ENCODE measurements around the gene SPON2.

The SPON2 gene

DNA sequence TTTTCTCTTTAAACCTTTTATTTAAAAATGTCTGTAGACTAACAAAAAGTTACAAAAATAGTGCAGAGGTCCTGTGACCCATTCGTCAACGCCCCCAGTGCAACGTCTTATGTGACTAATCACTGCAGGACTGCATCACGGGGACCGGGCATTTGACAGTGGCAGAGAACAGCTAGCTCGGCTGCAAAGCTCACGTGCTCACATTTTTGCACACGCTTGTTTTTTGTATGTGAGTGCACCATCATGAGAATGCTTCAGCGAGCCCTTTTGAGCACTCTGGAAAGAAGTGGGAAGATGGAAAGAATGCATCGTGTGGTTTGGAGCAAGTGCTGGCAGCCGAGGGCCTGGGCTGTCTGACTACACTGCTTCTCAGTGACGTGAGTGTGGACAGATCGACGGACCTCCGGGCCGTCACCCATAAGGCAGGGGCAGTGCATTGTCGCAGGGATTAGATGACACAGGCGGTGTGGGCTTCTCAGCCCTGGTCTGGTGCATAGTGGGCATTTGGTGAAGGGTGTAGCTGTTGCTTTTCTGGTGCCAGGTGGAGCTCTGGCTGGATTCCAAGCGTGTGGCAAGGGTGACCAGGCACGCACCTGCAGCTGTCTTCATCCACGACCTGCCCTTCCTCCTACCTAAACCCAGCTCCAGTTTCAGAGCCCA is 17.7 kb downstream of the SPON2 start:
- Histone ChIP-seq H2BK12ac (ENCODE audit: low read length) (no peak overlapping the region), H2BK120ac (ENCODE audit: low read depth, low read length) (no peak overlapping the region), H2AK5ac (ENCODE audit: low read depth, low read length) (peak overlapping the region; percentile 1), H2BK15ac (ENCODE audit: low read length) (no peak overlapping the region), H3K4me2 (ENCODE audit: insufficient read depth, low read length, poor library complexity, severe bottlenecking) (no peak overlapping the region), H3K36me3 (replicated peaks in 1 of 2; ENCODE audit: control insufficient read depth in 2 of 2, insufficient read depth in 2 of 2, low read length in 2 of 2) (no peaks in the 10 kb centered on the region), H3K9me3 (replicated peaks in 1 of 2; ENCODE audit: control insufficient read depth in 2 of 2, insufficient read depth in 1 of 2, low read depth in 1 of 2, low read length in 2 of 2) (peaks cover 0 to 1% of the 10 kb centered on the region in 2 donors), H2AFZ (ENCODE audit: low read length) (no peak overlapping the region), H3K4me3 (ENCODE audit: low read length in 2 of 2) (peak overlapping the region in 1 of 2 donors; percentile 38), H3K9ac (ENCODE audit: low read depth, low read length, poor library complexity) (no peak overlapping the region), H2BK5ac (ENCODE audit: low read length) (no peak overlapping the region), H3K14ac (ENCODE audit: low read length) (no peak overlapping the region), H3K4ac (ENCODE audit: low read length) (no peak overlapping the region), H3K23ac (ENCODE audit: low read depth, low read length, poor library complexity) (no peak overlapping the region), H3K79me1 (ENCODE audit: low read depth, low read length) (peaks cover 1% of the 10 kb centered on the region), H4K91ac (ENCODE audit: low read depth, low read length, poor library complexity) (no peak overlapping the region), H4K8ac (ENCODE audit: low read depth, low read length) (no peak overlapping the region), H3K4me1 (ENCODE audit: control insufficient read depth in 2 of 2, insufficient read depth in 1 of 2, low read depth in 1 of 2, low read length in 2 of 2) (no peaks in the 10 kb centered on the region), H3K27me3 (ENCODE audit: control insufficient read depth in 3 of 3, insufficient read depth in 3 of 3, low read depth in 1 of 3, low read length in 3 of 3) (peaks cover 2 to 34% (median 3%) of the 10 kb centered on the region in 3 experiments), H3K27ac (replicated peaks; ENCODE audit: low read length) (no peak overlapping the region), H3K18ac (ENCODE audit: low read length) (no peak overlapping the region)
- WGBS, 2 donors (ENCODE audit: extremely low coverage in 2 of 2, insufficient read length in 2 of 2, insufficient replicate concordance in 1 of 2): no CpG with 5 or more reads among the region's 21 CpGs
- DNase-seq (ENCODE audit: low spot score): no peak

DNA sequence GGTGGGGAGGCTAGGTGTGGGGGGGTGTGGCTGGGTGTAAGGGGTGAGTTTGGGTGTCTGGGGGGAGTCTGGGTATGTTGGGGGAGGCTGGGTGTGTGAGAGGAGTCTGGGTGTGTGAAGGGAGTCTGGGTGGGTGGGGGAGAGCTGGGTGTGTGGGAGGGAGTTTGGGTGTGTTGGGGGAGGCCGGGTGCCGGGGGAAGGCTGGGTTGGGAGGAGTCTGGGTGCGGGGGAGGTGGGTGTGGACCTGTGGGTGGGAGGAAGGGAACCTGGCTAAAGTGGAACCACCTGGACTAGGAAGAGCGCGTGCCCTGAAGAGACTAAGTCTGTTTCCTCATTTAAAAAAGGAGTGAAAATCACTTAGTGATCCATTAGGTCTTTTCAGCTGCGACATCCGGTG is 18.3 kb downstream of the SPON2 start:
- H3K36me3 ChIP-seq (replicated peaks in 1 of 2; ENCODE audit: control insufficient read depth in 2 of 2, insufficient read depth in 2 of 2, low read length in 2 of 2): no peaks in the 10 kb centered on the region
- no peak overlapping the region for H3K27ac ChIP-seq (replicated peaks; ENCODE audit: low read length)
- H3K23ac ChIP-seq (ENCODE audit: low read depth, low read length, poor library complexity): no peak overlapping the region
- H3K4me2 ChIP-seq (ENCODE audit: insufficient read depth, low read length, poor library complexity, severe bottlenecking): no peak overlapping the region
- peaks cover 2% of the 10 kb centered on the region for H3K79me1 ChIP-seq (ENCODE audit: low read depth, low read length)
- H2BK5ac ChIP-seq (ENCODE audit: low read length): no peak overlapping the region
- H3K4me1 ChIP-seq (ENCODE audit: control insufficient read depth in 2 of 2, insufficient read depth in 1 of 2, low read depth in 1 of 2, low read length in 2 of 2): no peaks in the 10 kb centered on the region
- DNase-seq (ENCODE audit: low spot score): no peak
- peaks cover 0 to 1% of the 10 kb centered on the region in 2 donors for H3K9me3 ChIP-seq (replicated peaks in 1 of 2; ENCODE audit: control insufficient read depth in 2 of 2, insufficient read depth in 1 of 2, low read depth in 1 of 2, low read length in 2 of 2)
- H3K4ac ChIP-seq (ENCODE audit: low read length): no peak overlapping the region
- no peak overlapping the region for H2BK120ac ChIP-seq (ENCODE audit: low read depth, low read length)
- H3K4me3 ChIP-seq (ENCODE audit: low read length in 2 of 2): no peak overlapping the region
- no peak overlapping the region for H4K91ac ChIP-seq (ENCODE audit: low read depth, low read length, poor library complexity)
- H4K8ac ChIP-seq (ENCODE audit: low read depth, low read length): no peak overlapping the region
- no peak overlapping the region for H2AK5ac ChIP-seq (ENCODE audit: low read depth, low read length)
- H3K14ac ChIP-seq (ENCODE audit: low read length): no peak overlapping the region
- H3K18ac ChIP-seq (ENCODE audit: low read length): no peak overlapping the region
- no peak overlapping the region for H2BK12ac ChIP-seq (ENCODE audit: low read length)
- no CpG with 5 or more reads among the region's 7 CpGs for WGBS, 2 donors (ENCODE audit: extremely low coverage in 2 of 2, insufficient read length in 2 of 2, insufficient replicate concordance in 1 of 2)
- H2BK15ac ChIP-seq (ENCODE audit: low read length): no peak overlapping the region
- no peak overlapping the region for H3K9ac ChIP-seq (ENCODE audit: low read depth, low read length, poor library complexity)
- no peak overlapping the region for H2AFZ ChIP-seq (ENCODE audit: low read length)
- peaks cover 2 to 34% (median 3%) of the 10 kb centered on the region in 3 experiments for H3K27me3 ChIP-seq (ENCODE audit: control insufficient read depth in 3 of 3, insufficient read depth in 3 of 3, low read depth in 1 of 3, low read length in 3 of 3)

DNA sequence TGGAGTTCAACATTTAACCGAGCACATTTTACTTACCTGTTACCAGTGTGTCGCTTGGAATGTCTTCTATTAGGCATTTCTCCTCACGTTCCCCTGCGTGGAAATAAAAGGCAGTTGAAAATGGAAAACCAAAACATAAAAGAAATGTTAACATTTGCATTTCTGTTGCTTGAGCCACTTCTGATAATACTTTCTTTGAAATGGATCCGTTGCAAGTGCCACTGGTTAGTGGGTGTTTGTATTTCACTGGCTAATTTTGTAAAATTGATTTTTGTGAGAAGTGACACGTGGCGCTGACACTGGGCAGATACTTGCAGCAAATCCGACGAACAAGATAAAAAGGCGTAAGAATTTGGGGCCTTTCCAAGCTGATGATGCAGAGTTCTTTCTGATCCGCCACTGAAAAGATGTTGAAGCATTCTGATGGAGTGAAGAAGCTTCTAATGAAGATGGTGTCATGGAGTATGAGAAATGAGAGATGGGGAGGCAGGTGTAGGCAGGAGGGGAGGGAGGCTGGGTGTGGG is 18.8 kb downstream of the SPON2 start:
- H3K4me3 ChIP-seq (ENCODE audit: low read length in 2 of 2): no peak overlapping the region
- no peak overlapping the region for H3K4me2 ChIP-seq (ENCODE audit: insufficient read depth, low read length, poor library complexity, severe bottlenecking)
- H2AK5ac ChIP-seq (ENCODE audit: low read depth, low read length): no peak overlapping the region

DNA sequence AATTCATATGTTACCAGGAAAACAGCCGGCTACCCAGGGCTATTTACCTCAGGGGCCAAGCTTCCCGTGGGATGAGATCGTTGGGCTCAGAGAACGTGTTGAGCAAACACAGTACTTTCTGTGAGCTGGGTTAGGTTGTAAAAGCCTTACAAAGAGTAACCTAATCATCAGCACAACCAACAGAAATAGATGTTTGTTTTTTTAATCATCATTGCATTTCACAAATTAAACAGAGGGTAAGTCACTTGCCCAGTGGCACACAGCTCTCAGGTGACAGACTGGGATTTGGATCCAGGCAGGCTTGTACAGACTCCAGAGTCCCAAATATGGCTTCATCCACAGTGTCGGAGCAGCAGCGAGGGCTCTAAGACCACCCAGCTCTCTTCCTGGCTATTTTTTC is 20.1 kb downstream of the SPON2 start:
- Histone ChIP-seq H3K23ac (ENCODE audit: low read depth, low read length, poor library complexity) (no peak overlapping the region), H2BK15ac (ENCODE audit: low read length) (no peak overlapping the region), H2BK12ac (ENCODE audit: low read length) (no peak overlapping the region), H4K8ac (ENCODE audit: low read depth, low read length) (no peak overlapping the region), H3K36me3 (replicated peaks in 1 of 2; ENCODE audit: control insufficient read depth in 2 of 2, insufficient read depth in 2 of 2, low read length in 2 of 2) (no peaks in the 10 kb centered on the region), H3K4ac (ENCODE audit: low read length) (no peak overlapping the region), H3K9ac (ENCODE audit: low read depth, low read length, poor library complexity) (no peak overlapping the region), H3K79me1 (ENCODE audit: low read depth, low read length) (peaks cover 2% of the 10 kb centered on the region), H3K4me2 (ENCODE audit: insufficient read depth, low read length, poor library complexity, severe bottlenecking) (no peak overlapping the region), H4K91ac (ENCODE audit: low read depth, low read length, poor library complexity) (no peak overlapping the region), H3K18ac (ENCODE audit: low read length) (peak overlapping the region; percentile 71), H3K27ac (replicated peaks; ENCODE audit: low read length) (no peak overlapping the region), H3K27me3 (ENCODE audit: control insufficient read depth in 3 of 3, insufficient read depth in 3 of 3, low read depth in 1 of 3, low read length in 3 of 3) (peaks cover 2 to 32% (median 3%) of the 10 kb centered on the region in 3 experiments), H2BK120ac (ENCODE audit: low read depth, low read length) (no peak overlapping the region), H2BK5ac (ENCODE audit: low read length) (no peak overlapping the region), H3K4me3 (ENCODE audit: low read length in 2 of 2) (no peak overlapping the region), H2AFZ (ENCODE audit: low read length) (no peak overlapping the region), H3K14ac (ENCODE audit: low read length) (no peak overlapping the region), H3K4me1 (ENCODE audit: control insufficient read depth in 2 of 2, insufficient read depth in 1 of 2, low read depth in 1 of 2, low read length in 2 of 2) (no peaks in the 10 kb centered on the region), H2AK5ac (ENCODE audit: low read depth, low read length) (no peak overlapping the region), H3K9me3 (replicated peaks in 1 of 2; ENCODE audit: control insufficient read depth in 2 of 2, insufficient read depth in 1 of 2, low read depth in 1 of 2, low read length in 2 of 2) (peaks cover 0 to 1% of the 10 kb centered on the region in 2 donors)
- no peak for DNase-seq (ENCODE audit: low spot score)
- WGBS, 2 donors (ENCODE audit: extremely low coverage in 2 of 2, insufficient read length in 2 of 2, insufficient replicate concordance in 1 of 2): no CpG with 5 or more reads among the region's 6 CpGs

More for the DNA sequence above, 18.8 kb downstream of the SPON2 start:
- no peak overlapping the region for H4K91ac ChIP-seq (ENCODE audit: low read depth, low read length, poor library complexity)
- H3K36me3 ChIP-seq (replicated peaks in 1 of 2; ENCODE audit: control insufficient read depth in 2 of 2, insufficient read depth in 2 of 2, low read length in 2 of 2): no peaks in the 10 kb centered on the region
- H3K27me3 ChIP-seq (ENCODE audit: control insufficient read depth in 3 of 3, insufficient read depth in 3 of 3, low read depth in 1 of 3, low read length in 3 of 3): peaks cover 2 to 34% (median 3%) of the 10 kb centered on the region in 3 experiments
- no peak overlapping the region for H2BK120ac ChIP-seq (ENCODE audit: low read depth, low read length)
- peaks cover 0 to 1% of the 10 kb centered on the region in 2 donors for H3K9me3 ChIP-seq (replicated peaks in 1 of 2; ENCODE audit: control insufficient read depth in 2 of 2, insufficient read depth in 1 of 2, low read depth in 1 of 2, low read length in 2 of 2)
- DNase-seq (ENCODE audit: low spot score): no peak
- no peak overlapping the region for H3K23ac ChIP-seq (ENCODE audit: low read depth, low read length, poor library complexity)
- H3K79me1 ChIP-seq (ENCODE audit: low read depth, low read length): peaks cover 2% of the 10 kb centered on the region
- H3K4me1 ChIP-seq (ENCODE audit: control insufficient read depth in 2 of 2, insufficient read depth in 1 of 2, low read depth in 1 of 2, low read length in 2 of 2): no peaks in the 10 kb centered on the region
- H3K14ac ChIP-seq (ENCODE audit: low read length): no peak overlapping the region
- no peak overlapping the region for H3K18ac ChIP-seq (ENCODE audit: low read length)
- H2AFZ ChIP-seq (ENCODE audit: low read length): no peak overlapping the region
- no peak overlapping the region for H3K9ac ChIP-seq (ENCODE audit: low read depth, low read length, poor library complexity)
- H3K4ac ChIP-seq (ENCODE audit: low read length): no peak overlapping the region
- H2BK12ac ChIP-seq (ENCODE audit: low read length): no peak overlapping the region
- no peak overlapping the region for H3K27ac ChIP-seq (replicated peaks; ENCODE audit: low read length)
- WGBS, 2 donors (ENCODE audit: extremely low coverage in 2 of 2, insufficient read length in 2 of 2, insufficient replicate concordance in 1 of 2): no CpG with 5 or more reads among the region's 11 CpGs
- H2BK5ac ChIP-seq (ENCODE audit: low read length): no peak overlapping the region
- H2BK15ac ChIP-seq (ENCODE audit: low read length): no peak overlapping the region
- no peak overlapping the region for H4K8ac ChIP-seq (ENCODE audit: low read depth, low read length)
